Lung (tissue), 12 donors: ENCODE measurements around the gene ADSL. TPM values are rescaled to one million over a fixed set of nuclear protein-coding genes. Genes with fewer than 3 reads are reported as not detected.

Experiments used
- ATAC-seq: fragments of 200-7000 bp; cut with Tn5 transposase; one replicate; pipeline ENCODE4 v1.9.1; 2020; ENCODE audit warnings: moderate number of reproducible peaks; ENCODE audit not compliant: insufficient read depth, low FRiP score
- DNase-seq, 3 donors: peaks; one replicate each; pipeline ENCODE4 v3.0.0-alpha.2; 2013 to 2017
- H3K27ac ChIP-seq, 2 donors: one replicate each; pipeline ENCODE4 v1.5.1; 2013; ENCODE audit warnings: mild to moderate bottlenecking in 2 of 2, moderate library complexity in 2 of 2, control low read depth in 1 of 2, inconsistent platforms in 1 of 2, low read depth in 1 of 2, low read length in 1 of 2
- H3K27me3 ChIP-seq, 3 donors: one replicate each; pipeline ENCODE4 v1.5.1; 2013; ENCODE audit warnings: low read length in 2 of 3; ENCODE audit not compliant: control insufficient read depth in 3 of 3, insufficient read depth in 3 of 3
- H3K36me3 ChIP-seq, 4 donors: one replicate each; pipeline ENCODE4 v1.5.1; 2013; ENCODE audit warnings: low read length in 4 of 4, mild to moderate bottlenecking in 1 of 4, moderate library complexity in 1 of 4; ENCODE audit not compliant: control insufficient read depth in 4 of 4, insufficient read depth in 4 of 4
- H3K4me1 ChIP-seq, 5 donors: one replicate each; pipeline ENCODE4 v1.5.1; 2013; ENCODE audit warnings: low read length in 5 of 5, mild to moderate bottlenecking in 2 of 5, moderate library complexity in 1 of 5; ENCODE audit not compliant: control insufficient read depth in 5 of 5, insufficient read depth in 5 of 5
- H3K4me3 ChIP-seq: one replicate; pipeline ENCODE4 v1.5.1; 2013; ENCODE audit warnings: mild to moderate bottlenecking, control low read depth, moderate library complexity
- H3K9ac ChIP-seq, 2 donors: one replicate each; pipeline ENCODE4 v1.5.1; 2013; ENCODE audit warnings: low read length in 2 of 2, control low read depth in 1 of 2; ENCODE audit not compliant: insufficient read depth in 1 of 2
- H3K9me3 ChIP-seq, 4 donors: one replicate each; pipeline ENCODE4 v1.5.1; 2013; ENCODE audit warnings: low read length in 3 of 4, mild to moderate bottlenecking in 1 of 4, moderate library complexity in 1 of 4; ENCODE audit not compliant: control insufficient read depth in 4 of 4, insufficient read depth in 3 of 4
- WGBS, 2 donors: extraction: QIAGEN DNeasy Blood & Tissue Kit; methylation state at CpG; one replicate each; pipeline ENCODE4 v1.1.7; 2013; 5-methylcytosine and 5-hydroxymethylcytosine counted together
- polyA plus RNA-seq, 2 donors: library from polyadenylated mRNA; stranded (reverse); fragments of 200-250 nt; gene quantifications; one replicate each; pipeline ENCODE4 v1.2.1, GENCODE V29; 2013
- total RNA-seq, 2 donors: library from RNA; depleted of rRNA in 1 of 2; stranded (reverse); fragments of >200 nt in 1 of 2; gene quantifications; one replicate each; pipeline ENCODE4 v1.2.1, GENCODE V29; 2014 to 2021
- TF ChIP-seq, protein P1 (sequence below): IDR thresholded peaks from 2 replicates; pipeline ENCODE4 v1.5.1; 2012; ENCODE audit warnings: mild to moderate bottlenecking; ENCODE audit errors: control extremely low read depth, extremely low read depth
- donor health status: control.
- donor health status: control.
- donor health status: Bipolar disorder and iron deficiency.
- donor health status: healthy.
- donor health status: DM: yes; HTN: yes; CAD: no.

The ADSL gene
- total and polyA plus RNA-seq, 4 donors = 35.2 to 62.9 (median 43.0) TPM

DNA sequence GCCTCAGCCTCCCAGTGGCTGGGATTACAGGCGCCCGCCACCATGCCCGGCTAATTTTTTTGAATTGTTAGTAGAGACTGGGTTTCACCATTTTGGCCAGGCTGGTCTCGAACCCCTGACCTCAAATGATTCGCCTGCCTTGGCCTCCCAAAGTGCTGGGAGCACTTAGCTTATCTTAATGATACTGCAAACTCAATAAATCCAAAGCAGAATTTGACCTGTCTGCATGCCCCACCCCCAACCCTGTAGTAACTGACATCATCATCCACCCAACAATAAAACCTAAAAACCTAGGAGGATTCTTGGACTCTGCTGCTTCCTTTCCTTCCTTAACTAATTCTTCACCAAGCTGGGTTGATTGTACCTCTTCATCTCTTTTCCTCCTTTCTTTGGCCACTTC is 6.3 kb upstream of the ADSL start:
- TF ChIP-seq, protein P1, sequence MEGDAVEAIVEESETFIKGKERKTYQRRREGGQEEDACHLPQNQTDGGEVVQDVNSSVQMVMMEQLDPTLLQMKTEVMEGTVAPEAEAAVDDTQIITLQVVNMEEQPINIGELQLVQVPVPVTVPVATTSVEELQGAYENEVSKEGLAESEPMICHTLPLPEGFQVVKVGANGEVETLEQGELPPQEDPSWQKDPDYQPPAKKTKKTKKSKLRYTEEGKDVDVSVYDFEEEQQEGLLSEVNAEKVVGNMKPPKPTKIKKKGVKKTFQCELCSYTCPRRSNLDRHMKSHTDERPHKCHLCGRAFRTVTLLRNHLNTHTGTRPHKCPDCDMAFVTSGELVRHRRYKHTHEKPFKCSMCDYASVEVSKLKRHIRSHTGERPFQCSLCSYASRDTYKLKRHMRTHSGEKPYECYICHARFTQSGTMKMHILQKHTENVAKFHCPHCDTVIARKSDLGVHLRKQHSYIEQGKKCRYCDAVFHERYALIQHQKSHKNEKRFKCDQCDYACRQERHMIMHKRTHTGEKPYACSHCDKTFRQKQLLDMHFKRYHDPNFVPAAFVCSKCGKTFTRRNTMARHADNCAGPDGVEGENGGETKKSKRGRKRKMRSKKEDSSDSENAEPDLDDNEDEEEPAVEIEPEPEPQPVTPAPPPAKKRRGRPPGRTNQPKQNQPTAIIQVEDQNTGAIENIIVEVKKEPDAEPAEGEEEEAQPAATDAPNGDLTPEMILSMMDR = no peak
- ATAC-seq = no peak
- Histone ChIP-seq H3K36me3 (no peaks in the 10 kb centered on the region), H3K4me1 (no peaks in the 10 kb centered on the region), H3K27ac (no peak overlapping the region), H3K9ac (no peak overlapping the region), H3K9me3 (no peaks in the 10 kb centered on the region), H3K4me3 (no peak overlapping the region), H3K27me3 (no peaks in the 10 kb centered on the region)
- no peak for DNase-seq
- 89 to 98% methylated on average over 5 of the region's 5 CpGs for WGBS, 2 donors

DNA sequence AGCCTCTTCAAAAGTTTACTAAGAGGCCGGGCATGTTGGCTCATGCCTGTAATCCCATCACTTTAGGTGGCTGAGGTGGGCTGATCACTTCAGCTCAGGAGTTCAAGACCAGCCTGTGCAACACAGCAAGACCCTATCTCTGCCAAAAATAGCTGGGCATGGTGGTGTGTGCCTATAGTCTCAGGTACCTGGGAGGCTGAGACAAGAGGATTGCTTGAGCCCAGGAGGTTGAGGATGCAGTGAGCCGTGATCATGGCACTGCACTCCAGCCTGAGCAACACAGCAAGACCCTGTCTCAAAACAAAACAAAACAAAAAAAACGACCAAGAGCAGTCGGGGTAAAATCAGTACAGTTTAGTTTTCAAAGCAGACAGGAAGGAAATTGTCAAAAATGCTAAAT is 4.7 kb upstream of the ADSL start:
- no peak overlapping the region for H3K27ac ChIP-seq
- H3K4me1 ChIP-seq = peaks cover 0 to 1% (median 0%) of the 10 kb centered on the region in 5 donors
- no peak overlapping the region for H3K4me3 ChIP-seq
- H3K9ac ChIP-seq = no peak overlapping the region
- TF ChIP-seq, protein P1 = no peak
- 46 to 49% methylated on average over 4 of the region's 4 CpGs for WGBS, 2 donors
- no peak for ATAC-seq
- peaks cover 0 to 2% (median 0%) of the 10 kb centered on the region in 4 donors for H3K36me3 ChIP-seq
- H3K9me3 ChIP-seq = no peaks in the 10 kb centered on the region
- no peak for DNase-seq
- no peaks in the 10 kb centered on the region for H3K27me3 ChIP-seq

DNA sequence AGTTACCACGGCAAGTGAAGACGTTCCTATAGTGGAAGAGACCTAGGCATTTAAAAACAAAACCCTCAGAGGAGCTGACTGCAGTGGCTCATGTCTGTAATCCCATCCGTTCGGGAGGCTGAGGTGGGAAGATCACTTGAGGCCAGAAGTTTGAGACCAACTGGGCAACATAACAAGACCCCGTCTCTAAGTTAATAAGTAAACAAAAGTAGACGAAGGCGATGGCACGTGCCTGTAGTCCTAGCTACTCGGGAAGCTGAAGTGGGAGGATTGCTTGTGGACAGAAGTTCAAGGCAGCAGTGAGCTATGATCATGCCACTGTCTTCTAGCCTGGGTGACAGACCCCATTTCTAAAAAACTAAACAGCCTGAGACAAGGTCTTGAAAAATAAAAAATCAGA is 3.8 kb upstream of the ADSL start:
- Histone ChIP-seq H3K27ac (no peak overlapping the region), H3K4me1 (peaks cover 2 to 7% (median 4%) of the 10 kb centered on the region in 5 donors), H3K9ac (no peak overlapping the region), H3K27me3 (no peaks in the 10 kb centered on the region), H3K36me3 (peaks cover 0 to 2% (median 0%) of the 10 kb centered on the region in 4 donors), H3K9me3 (no peaks in the 10 kb centered on the region), H3K4me3 (no peak overlapping the region)
- ATAC-seq = no peak
- DNase-seq = no peak
- WGBS, 2 donors = 52 to 74% methylated on average over 9 of the region's 9 CpGs
- TF ChIP-seq, protein P1 = no peak

- no peak overlapping the region for H3K9ac ChIP-seq
- TF ChIP-seq, protein P1 = no peak
- DNase-seq (no peak), ATAC-seq (no peak)
- no peaks in the 10 kb centered on the region for H3K9me3 ChIP-seq
- H3K27ac ChIP-seq = no peak overlapping the region
- H3K27me3 ChIP-seq = no peaks in the 10 kb centered on the region
- H3K4me3 ChIP-seq = no peak overlapping the region
- 77 to 79% methylated on average over 6 of the region's 6 CpGs for WGBS, 2 donors
- peaks cover 0 to 7% (median 5%) of the 10 kb centered on the region in 4 donors for H3K36me3 ChIP-seq
- peaks cover 5 to 17% (median 9%) of the 10 kb centered on the region in 5 donors for H3K4me1 ChIP-seq
These were observed 1.0 kb upstream of the ADSL start for GRCh38 chr22:40345271-40345670.
